ENCODE measurements around the gene TMEM271.
"Not testable (repeated sequence)": the region's sequence is repeated elsewhere in the genome, so short reads cannot be mapped to it uniquely, and the experiment has no call there.

Gene TMEM271

GRCh38 chr4:561426-561825 is 14.7 kb downstream of the TMEM271 start:
- no peak for DNase-seq (ENCODE audit: low read depth)

DNA sequence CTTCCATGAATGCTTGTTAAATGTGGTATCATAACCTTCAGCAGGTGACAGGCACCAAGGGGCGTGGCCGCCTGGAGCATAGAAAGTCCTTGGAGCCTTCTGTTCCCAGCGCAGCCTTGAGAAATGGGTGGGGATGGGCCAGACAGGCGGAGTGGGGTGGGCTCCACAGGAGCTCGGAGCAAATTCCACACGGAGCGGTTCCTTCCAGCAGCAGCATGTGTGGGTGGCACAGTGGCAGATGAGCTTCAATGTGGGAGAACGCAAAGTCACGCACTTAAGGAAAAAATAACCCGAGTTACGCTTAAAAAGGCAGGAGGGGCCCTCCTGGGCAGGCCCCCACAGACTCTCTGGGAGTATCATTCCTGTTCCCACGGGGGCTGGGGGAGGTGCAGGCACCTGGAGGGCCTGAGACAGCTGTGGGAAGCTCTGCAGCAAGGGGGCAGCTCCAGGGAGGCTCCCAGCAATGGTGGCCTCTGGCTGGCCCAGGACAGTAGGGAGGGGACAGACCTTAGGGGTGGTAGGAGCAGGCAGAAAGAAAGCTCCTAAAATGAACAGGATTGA is 15.3 kb downstream of the TMEM271 start:
- no peak for DNase-seq (ENCODE audit: low read depth)

DNA sequence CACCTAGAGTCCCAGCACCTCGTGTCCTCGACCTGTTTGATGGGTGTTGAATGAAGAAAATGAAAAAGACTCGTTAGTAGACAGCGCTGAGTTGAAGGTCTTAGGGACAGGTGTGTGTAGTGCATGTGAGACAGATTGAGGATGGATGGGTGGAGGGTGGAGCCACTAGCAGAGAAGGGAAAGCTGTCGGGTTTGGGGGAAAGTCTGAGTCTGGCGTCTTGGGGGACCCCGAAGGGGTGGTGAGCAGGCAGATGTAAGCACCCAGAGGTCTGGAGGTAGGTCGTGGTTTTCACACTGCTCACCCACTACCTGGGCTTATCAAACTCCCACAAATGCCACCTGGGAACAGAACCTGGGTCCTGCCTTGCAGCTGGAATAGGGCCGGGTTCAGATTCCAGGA is 16.0 kb downstream of the TMEM271 start:
- DNase-seq (ENCODE audit: low read depth): no peak

DNA sequence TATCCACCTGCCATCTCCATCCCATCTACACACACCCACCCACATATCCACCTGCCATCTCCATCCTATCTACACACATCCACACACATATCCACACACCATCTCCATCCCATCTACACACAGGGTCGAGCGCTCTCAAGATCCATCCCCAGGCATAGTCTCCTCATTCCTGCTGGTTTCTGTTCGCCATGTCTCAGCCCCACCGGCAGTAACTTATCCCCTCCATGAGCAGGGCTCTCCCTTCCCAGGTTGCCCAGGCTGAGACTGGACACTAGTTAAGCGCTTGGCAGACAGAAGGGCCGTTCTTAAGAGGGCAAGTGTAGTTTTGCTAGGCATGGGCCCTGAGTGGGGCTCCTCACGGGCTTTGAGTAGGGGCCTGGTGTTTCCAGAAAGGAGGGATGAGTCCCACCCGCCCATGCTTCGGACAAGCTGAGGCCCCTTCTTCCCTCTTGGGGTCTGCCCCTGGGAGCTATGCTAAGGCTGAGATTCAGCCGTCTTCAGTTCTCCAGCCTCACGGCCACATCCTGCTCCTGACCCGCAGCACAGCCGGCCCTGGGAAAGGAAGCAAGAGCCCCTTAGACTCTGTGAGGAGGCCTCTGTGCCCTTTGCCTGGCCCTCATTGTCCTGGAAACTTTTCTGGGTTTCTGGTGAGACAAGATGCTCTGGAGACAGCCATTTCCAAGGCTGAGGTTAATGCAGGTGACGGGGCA is 20.4 kb downstream of the TMEM271 start:
- DNase-seq (ENCODE audit: low read depth): no peak

DNA sequence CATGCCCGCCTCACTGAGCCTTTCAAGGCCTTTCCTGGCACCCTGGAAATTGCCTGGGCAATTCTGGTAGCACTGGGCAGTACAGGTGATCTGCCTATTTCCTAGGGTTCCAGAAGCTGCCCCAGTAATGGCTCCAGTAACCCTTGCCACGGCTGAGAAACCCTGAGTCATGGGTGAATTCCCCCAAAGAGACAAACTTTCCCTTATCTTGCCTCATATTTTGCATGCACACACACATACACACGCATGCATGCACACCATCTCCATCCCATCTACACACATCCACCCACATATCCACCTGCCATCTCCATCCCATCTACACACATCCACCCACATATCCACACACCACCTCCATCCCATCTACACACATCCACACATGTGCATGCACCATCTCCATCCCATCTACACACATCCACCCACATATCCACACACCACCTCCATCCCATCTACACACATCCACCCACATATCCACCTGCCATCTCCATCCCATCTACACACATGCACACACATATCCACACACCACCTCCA is 21.2 kb downstream of the TMEM271 start:
- not testable (repeated sequence) for DNase-seq (ENCODE audit: low read depth)

DNA sequence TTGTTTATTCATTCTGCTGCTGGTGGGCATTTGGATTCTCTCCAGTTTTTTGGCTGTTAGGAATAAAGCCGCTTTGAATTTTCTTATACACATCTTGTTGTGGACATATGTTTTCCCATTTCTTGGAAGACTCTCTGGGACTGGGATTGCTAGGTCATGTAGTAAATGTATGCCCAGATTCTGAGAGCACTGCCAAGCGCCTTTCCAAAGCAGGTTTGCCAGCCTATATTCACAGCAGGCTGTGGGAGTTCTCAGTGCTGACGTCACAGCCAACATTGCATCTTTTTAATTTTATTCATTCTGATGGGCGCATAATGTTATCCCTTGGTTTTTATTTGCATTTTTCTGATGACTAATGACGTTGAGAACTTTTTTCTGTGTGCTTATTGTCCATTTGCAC is 24.1 kb downstream of the TMEM271 start:
- DNase-seq (ENCODE audit: low read depth): no peak

DNA sequence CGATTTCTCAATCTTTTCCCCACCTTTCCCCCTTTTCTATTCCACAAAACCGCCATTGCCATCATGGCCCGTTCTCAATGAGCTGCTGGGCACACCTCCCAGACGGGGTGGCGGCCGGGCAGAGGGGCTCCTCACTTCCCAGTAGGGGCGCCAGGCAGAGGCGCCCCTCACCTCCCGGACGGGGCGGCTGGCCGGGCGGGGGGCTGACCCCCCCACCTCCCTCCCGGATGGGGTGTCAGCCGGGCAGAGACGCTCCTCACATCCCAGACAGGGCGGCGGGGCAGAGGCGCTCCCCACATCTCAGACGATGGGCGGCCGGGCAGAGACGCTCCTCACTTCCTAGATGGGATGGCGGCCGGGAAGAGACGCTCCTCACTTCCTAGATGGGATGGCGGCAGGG is 25.8 kb downstream of the TMEM271 start:
- not testable (repeated sequence) for DNase-seq (ENCODE audit: low read depth)

DNA sequence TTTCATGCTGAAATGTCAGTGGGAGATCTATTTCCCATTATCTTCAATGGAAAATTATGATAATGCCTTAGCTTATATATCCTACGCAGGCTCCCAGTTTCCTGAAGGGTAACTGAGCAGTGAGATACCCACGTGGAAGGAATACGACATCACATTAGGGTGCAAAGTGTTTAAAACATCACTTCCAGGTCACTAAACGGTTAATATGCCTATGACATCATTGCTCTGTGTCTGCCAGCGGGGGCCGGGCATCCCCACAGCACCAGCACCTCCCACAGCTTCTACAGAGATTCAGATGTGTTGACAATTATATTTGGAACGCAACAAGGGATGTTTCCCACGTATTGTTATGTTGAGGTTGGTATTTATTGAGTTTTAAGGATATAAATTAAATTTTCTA is 27.1 kb downstream of the TMEM271 start:
- DNase-seq (ENCODE audit: low read depth): no peak

DNA sequence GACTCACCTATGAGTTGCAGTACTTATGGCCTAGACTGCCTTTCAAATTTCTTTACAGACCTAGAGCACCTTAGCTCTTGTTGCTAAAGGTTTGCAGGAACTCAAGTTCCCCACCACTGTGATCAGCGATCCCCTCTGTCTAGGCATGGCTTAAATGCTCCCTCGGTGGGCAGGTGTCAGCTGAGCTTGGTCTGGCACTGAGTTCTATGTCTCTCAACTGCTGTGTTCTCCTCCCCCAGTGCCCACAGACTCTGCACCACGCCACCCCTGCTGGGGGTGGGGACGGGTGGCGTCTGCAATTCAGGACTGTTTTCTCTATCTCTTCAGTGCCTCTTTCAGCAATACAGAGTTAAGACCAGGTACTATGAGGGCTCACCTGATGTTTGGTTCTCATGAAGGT is 30.5 kb downstream of the TMEM271 start:
- no peak for DNase-seq (ENCODE audit: low read depth)

DNA sequence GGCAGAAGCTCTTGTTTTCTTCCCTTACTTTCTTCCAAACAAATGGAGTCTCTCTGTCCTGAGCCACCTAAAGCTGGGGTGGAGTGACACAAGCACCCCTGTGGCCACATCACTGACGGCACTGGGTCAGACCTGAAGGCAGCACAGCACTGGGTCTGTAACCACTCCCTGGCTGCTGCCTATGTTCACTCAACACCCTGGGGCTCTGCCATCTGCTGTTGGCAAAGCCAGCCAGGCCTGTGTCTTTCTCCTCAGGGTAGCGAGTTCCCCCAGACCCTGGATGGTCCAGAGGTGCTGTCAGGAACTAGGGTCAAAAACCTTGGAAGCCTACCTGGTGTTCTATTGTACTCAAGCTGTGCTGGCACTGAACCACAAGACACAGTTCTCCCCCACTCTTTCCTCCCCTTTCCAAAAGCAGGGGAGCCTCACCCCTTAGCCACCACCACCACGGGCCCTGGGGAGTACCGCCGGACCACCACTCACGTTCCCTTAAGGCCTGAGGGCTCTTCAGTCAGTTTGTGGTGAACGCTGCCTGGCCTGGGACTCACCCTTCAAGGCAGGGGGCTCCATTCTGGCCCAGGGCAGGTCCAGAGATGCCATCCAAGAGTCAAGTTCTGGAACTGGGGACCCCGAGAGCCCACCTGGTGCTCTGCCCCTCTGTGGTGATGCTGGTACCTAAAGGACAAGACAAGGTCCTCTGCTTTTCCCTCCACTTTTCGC is 31.5 kb downstream of the TMEM271 start:
- no peak for DNase-seq (ENCODE audit: low read depth)

DNA sequence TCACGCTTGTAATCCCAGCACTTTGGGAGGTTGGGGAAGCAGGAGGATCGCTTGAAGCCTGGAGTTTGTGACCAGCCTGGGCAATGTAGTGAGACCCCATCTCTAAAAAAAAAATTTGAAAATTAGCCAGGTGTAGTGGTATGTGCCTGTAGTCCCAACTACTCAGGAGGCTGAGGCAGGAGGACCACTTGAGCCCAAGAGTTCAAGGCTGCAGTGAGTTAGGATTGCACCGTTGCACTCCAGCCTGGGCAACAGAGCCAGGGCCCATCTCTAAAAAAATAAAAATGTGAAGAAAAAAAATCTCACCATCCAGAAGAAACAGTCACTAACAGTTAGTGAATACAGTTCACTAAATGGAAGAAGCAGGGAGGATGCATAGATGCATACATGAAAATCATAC is 34.8 kb downstream of the TMEM271 start:
- no peak for DNase-seq (ENCODE audit: low read depth)

GRCh38 chr4:538542-539142 is 37.5 kb downstream of the TMEM271 start:
- DNase-seq (ENCODE audit: low read depth): no peak

DNA sequence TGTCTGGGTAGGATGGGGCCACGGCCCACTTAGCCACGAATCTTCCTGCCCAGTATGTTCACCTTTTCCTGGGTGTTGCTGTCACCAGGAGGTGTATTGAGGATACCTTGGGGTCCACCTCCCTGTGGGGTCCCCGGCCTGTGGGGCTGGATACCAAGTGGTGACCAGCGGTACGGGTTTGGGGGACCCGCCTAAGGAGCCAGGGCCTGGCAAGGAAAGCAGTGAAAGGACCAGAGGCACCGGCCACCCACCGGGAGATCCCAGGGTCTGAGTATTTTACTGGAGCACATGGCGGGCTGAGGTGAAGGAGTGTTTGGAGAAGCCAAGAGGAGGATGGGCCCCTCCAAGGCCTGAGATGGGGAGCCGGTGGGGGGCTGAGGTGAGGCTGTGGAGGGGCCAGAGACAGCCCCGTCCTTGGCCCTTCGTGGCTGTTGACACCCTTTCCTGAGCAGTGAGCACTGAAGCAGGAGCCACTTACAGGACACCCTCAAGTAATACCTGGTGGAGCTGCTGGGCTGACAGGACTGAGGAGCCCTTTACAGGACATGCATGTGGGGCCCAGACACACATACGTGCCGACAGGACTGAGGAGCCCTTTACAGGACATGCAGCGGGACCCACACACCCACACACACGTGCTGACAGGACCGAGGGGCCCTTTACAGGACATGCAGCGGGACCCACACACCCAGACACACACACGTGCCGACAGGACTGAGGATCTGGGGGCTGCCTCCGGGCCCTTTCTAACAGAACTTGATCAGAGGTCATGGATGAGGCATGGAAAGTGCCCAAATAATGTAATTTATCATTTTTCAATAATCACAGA is 38.4 kb downstream of the TMEM271 start:
- no peak for DNase-seq (ENCODE audit: low read depth)

DNA sequence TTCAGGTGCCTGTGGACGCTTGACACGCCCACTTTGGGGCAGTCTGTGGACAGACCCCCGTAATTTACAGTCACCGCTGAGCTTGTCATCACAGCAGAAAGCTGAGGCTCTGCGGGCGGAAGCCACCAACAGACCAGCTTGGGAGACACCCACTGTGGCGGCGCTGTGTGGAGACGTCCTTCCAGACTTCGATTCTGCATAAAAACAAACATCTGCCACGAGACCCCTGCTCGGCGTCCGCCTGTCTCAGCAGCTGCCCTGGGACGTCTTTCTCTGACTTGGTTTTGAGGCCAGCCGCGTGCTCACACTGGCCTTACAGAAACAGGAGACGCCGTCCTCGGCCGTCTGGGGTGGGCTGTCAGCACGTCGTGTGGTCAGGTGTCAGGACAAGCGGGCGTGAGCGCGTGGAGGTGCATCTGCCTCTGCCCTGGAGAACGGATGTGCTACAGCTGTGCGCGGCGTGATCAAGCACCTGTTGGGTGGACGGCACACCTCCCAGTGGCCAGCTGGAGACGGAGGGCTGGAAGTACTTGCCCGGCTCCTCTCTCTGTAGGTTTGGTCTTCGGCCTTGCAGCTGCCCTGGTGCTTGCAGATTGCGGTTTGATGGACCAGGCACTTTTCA is 39.6 kb downstream of the TMEM271 start:
- no peak for DNase-seq (ENCODE audit: low read depth)

GRCh38 chr4:535924-536281 is 40.2 kb downstream of the TMEM271 start:
- no peak for DNase-seq (ENCODE audit: low read depth)

DNA sequence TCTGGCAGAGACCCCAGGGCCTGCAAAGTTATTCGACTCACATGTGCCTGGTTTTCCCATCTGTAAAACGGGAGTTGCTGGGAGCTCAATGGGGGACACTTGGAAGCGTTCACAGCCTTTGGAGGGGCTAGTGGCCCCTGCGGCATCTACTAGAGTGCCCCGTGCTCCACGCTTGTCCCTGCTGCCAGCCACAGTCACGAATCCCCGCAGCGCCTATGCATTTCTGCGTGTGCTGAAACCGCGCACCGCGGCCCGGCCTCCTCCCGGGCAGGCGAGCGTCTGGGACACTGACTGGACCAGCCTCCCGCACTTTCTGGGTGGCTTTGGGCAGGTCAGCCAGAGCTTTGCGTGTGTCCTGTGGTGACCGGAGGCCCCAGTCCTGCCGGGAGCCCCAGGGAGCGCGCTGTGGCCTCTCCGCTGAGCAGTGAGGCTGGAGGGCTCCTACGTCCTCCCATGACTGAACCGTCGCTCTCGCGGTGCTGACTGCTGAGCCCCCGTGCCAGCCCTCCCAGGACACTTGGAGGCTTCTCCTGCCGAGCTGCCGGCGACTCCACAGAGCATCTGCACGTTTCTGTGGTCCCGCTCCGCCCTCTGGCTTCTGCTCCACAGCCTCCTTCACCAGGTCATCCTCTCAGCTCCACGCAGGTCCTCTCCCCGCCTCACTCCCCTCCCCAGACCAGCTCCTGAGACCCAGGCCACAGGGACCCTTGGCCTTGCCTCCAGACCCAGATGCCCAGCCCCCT is 40.7 kb downstream of the TMEM271 start:
- no peak for DNase-seq (ENCODE audit: low read depth)

GRCh38 chr4:534576-535151 is 41.4 kb downstream of the TMEM271 start:
- DNase-seq (ENCODE audit: low read depth): no peak

- no peak for DNase-seq (ENCODE audit: low read depth)
Measured at GRCh38 chr4:534101-534575, 42.0 kb downstream of the TMEM271 start.

- no peak for DNase-seq (ENCODE audit: low read depth)
Measured at GRCh38 chr4:533318-534100, 42.6 kb downstream of the TMEM271 start.

Data from amniotic epithelial cell (primary cell).